DLD1 (cell line): ENCODE measurements around the gene MAN1A1.
"Not testable (repeated sequence)": the region's sequence is repeated elsewhere in the genome, so short reads cannot be mapped to it uniquely, and the experiment has no call there.

ENCODE experiments used
- in situ Hi-C: cut with HindIII; loops from 2 replicates; pipeline ENCODE4 v1.10.0; 2017; ENCODE audit warnings: low sequenced_read_pairs

MAN1A1 gene

GRCh38 chr6:119156082-119156481 is 193.5 kb downstream of the MAN1A1 start:
- in situ Hi-C loops: not testable (repeated sequence)

GRCh38 chr6:119152187-119152586 is 197.4 kb downstream of the MAN1A1 start:
- in situ Hi-C loops: no loop called here

GRCh38 chr6:119148825-119149525 is 200.6 kb downstream of the MAN1A1 start:
- in situ Hi-C loops: no loop called here

GRCh38 chr6:119148098-119148824 is 201.3 kb downstream of the MAN1A1 start:
- in situ Hi-C loops: no loop called here

- in situ Hi-C loops: no loop called here
These were observed 202.2 kb downstream of the MAN1A1 start for GRCh38 chr6:119147101-119148053.

GRCh38 chr6:119145111-119145510 is 204.4 kb downstream of the MAN1A1 start:
- in situ Hi-C loops: no loop called here

- in situ Hi-C loops: no loop called here
These were observed 206.9 kb downstream of the MAN1A1 start for GRCh38 chr6:119142637-119143036.

GRCh38 chr6:119142041-119142440 is 207.5 kb downstream of the MAN1A1 start:
- in situ Hi-C loops: no loop called here

GRCh38 chr6:119140196-119141140 is 209.1 kb downstream of the MAN1A1 start:
- in situ Hi-C loops: no loop called here

GRCh38 chr6:119138906-119139541 is 210.5 kb downstream of the MAN1A1 start:
- in situ Hi-C loops: no loop called here

GRCh38 chr6:119137194-119138072 is 212.1 kb downstream of the MAN1A1 start:
- in situ Hi-C loops: no loop called here

- in situ Hi-C loops: no loop called here
These were observed 214.8 kb downstream of the MAN1A1 start for GRCh38 chr6:119134752-119135151.

GRCh38 chr6:119133400-119133799 is 216.2 kb downstream of the MAN1A1 start:
- in situ Hi-C loops: no loop called here

GRCh38 chr6:119132261-119132981 is 217.1 kb downstream of the MAN1A1 start:
- in situ Hi-C loops: no loop called here

- in situ Hi-C loops: no loop called here
These were observed 219.5 kb downstream of the MAN1A1 start for GRCh38 chr6:119129968-119130484.

GRCh38 chr6:119129148-119129967 is 220.2 kb downstream of the MAN1A1 start:
- in situ Hi-C loops: no loop called here
